Measurements from ENCODE around the gene BCL2A1.
"Not testable (repeated sequence)": the region's sequence is repeated elsewhere in the genome, so short reads cannot be mapped to it uniquely, and the experiment has no call there.

BCL2A1 gene

GRCh38 chr15:79923079-79923514 lies 47.9 kb downstream of the BCL2A1 start:
- no peak for TF ChIP-seq CTCF (conservative IDR thresholded peaks at IDR 0.05; ENCODE audit: low read length)
- H3K4me3 ChIP-seq (ENCODE audit: low read length) = peak overlapping the region; percentile 89
- DNase-seq (ENCODE audit: low read depth) = peak; percentile 34

- no peak for TF ChIP-seq CTCF (conservative IDR thresholded peaks at IDR 0.05; ENCODE audit: low read length)
- peak overlapping the region; percentile 89 for H3K4me3 ChIP-seq (ENCODE audit: low read length)
- DNase-seq (ENCODE audit: low read depth) = no peak
Measured at GRCh38 chr15:79922512-79923078, 48.4 kb downstream of the BCL2A1 start.

GRCh38 chr15:79919749-79920511 lies 51.1 kb downstream of the BCL2A1 start:
- no peak for TF ChIP-seq CTCF (conservative IDR thresholded peaks at IDR 0.05; ENCODE audit: low read length)
- no peak for DNase-seq (ENCODE audit: low read depth)
- H3K4me3 ChIP-seq (ENCODE audit: low read length) = no peak overlapping the region

- H3K4me3 ChIP-seq (ENCODE audit: low read length) = no peak overlapping the region
- no peak for DNase-seq (ENCODE audit: low read depth)
- no peak for TF ChIP-seq CTCF (conservative IDR thresholded peaks at IDR 0.05; ENCODE audit: low read length)
Measured at GRCh38 chr15:79919090-79919748, 51.8 kb downstream of the BCL2A1 start.

- no peak overlapping the region for H3K4me3 ChIP-seq (ENCODE audit: low read length)
- no peak for TF ChIP-seq CTCF (conservative IDR thresholded peaks at IDR 0.05; ENCODE audit: low read length)
Measured at GRCh38 chr15:79918278-79918677, 52.7 kb downstream of the BCL2A1 start.

GRCh38 chr15:79916502-79917132 lies 54.4 kb downstream of the BCL2A1 start:
- TF ChIP-seq CTCF (conservative IDR thresholded peaks at IDR 0.05; ENCODE audit: low read length) = no peak
- no peak for DNase-seq (ENCODE audit: low read depth)
- H3K4me3 ChIP-seq (ENCODE audit: low read length) = no peak overlapping the region

More at GRCh38 chr15:79918278-79918677, 52.7 kb downstream of the BCL2A1 start:
- DNase-seq (ENCODE audit: low read depth) = no peak

GRCh38 chr15:79915776-79916501 lies 55.1 kb downstream of the BCL2A1 start:
- H3K4me3 ChIP-seq (ENCODE audit: low read length); DNase-seq (ENCODE audit: low read depth): not testable (repeated sequence)

Measured in AG10803 (cell line).